NAMALWA (cell line): ENCODE data around the gene STAP2.

Experiments used
- DNase-seq: peaks from one replicate; pipeline ENCODE4 v3.0.0-alpha.2; 2015; ENCODE audit warnings: low spot score

STAP2 gene, protein sequence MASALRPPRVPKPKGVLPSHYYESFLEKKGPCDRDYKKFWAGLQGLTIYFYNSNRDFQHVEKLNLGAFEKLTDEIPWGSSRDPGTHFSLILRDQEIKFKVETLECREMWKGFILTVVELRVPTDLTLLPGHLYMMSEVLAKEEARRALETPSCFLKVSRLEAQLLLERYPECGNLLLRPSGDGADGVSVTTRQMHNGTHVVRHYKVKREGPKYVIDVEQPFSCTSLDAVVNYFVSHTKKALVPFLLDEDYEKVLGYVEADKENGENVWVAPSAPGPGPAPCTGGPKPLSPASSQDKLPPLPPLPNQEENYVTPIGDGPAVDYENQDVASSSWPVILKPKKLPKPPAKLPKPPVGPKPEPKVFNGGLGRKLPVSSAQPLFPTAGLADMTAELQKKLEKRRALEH

DNA sequence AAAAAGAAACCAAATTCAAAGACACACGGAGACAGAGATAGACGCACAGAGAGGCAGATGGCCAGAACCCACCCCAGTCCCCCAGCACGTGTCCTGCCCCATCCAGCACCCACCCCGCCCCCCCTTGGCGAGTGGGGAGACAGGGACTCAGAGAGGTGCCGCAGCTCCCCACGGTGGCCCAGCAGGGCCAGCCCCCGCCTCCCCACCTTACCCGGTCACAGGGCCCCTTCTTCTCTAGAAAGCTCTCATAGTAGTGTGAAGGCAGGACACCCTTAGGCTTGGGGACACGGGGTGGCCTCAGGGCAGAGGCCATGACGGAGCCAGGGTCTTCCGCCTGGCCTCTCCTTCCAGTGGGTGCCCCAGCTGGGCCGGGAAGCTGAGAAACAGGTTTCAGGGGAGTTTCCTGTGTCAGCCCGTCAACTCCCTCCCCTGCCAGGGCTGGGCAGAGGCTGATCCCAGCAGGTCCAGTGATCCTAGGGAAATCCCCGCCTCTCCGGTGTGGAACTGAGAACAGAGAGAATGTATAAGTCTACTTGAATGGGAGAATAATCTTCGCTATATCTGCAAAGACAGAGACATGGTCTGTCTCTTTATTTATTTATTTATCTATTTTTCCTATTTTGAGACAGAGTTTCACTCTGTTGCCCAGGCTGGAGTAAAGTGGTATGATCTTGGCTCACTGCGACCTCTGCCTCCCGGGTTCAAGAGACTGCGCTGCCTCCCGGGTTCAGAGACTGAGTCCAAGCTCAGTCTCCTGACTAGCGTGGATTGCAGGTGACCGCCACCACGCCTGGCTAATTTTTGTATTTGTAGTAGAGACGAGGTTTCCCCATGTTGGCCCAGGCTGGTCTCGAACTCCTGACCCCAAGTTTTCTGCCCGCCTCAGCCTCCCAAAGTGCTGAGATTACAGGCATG lies at the start of gene STAP2:
Gene STAP2 (minus strand): TSS at position 387 of the 915 bp plus-strand sequence. CDS start 74 bp downstream, at position 313.
- DNase-seq: no peak

DNA sequence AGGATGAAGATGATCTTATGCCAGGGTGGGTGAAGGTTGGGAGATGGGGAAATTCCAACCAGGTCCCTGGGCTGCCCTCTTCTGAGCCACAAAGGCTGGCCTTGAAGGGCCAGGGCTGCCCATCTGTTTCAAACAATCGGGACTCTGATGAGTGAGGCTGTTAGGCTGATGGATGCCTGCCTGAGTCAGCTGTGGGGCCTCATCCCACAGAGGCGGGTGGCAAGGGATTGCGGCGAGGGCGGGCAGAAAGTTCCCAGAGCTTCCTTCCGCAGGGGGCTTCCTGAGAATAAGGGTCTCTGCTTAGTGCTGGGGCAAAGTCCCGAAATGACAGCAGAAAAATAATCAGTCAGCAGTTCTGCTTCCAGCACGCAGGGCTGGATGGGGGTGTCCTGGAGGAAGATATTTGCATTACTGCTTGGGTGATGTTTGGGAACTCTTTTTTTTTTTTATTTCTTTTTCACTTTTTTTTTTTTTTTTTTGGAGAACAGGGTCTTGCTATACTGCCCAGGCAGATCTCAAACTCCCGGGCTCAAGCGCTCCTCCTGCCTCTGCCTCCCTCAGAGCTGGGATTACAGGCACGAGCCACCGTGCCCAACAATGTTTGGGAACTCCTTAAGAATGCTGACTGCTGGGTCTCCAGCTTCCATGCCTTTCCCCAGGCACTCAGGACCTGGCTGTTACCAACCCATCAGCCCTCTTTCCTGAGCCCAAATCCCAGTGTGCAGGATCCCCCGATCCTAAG lies 47.6 kb upstream of the STAP2 start:
- DNase-seq: no peak

DNA sequence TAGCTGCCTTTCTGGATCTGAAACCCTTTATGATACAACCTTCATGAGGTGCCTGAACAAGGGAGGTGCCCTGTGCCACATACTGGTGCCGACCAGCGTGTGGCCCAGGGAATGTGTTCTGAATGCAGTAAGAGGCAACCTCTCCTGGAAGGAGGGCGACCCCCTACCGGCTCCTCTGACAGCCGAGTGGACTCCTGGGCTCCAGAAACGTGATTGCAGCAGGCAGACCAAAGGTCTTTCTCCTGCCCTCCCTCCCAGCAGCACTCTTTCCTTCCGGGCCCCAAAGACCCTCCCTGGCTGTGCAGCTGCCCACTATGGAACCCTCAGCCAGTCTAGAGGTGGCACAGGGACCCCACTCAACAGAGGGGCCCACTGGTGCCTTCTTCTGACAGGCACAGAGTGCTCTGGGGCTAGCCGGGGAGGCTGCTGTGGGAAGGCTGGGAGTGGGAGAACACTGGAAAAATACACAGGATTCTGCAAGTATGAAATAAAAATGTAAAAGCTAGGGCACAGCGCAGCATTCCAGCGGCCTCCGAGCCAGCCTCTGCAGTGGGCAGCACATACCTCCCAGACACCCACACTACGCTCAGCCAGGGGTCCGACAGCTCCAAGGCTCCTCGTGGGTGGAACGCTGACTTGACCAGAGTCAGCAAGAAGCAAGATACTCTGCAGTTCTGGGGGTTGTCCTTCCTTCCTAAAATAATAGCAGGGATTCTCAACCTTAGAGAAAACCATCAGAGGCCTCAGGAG lies 46.8 kb upstream of the STAP2 start:
- DNase-seq: no peak

DNA sequence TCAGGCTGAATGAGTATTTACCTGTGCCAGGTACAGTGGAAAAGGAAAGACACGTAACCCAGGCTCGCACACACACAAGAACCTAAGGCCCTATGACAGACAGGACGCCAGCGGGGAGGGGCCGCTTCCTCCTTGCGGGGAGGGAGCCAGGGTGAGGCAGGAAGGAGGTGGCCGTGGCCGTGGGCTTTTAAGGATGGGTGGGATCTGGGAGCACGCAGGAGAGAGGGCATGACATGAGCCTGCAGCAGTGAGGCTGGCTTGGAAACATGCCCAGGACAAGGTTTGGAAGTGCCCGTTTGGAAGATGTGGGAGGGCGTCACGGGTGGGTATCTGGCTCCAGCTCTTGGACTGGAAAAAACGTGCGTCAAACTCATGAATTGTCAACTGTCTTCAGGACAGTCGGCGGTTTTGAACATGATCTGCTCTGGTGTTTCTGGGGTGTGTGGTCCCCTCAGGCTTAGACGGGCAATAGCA lies 41.7 kb upstream of the STAP2 start:
- peak; percentile 39 for DNase-seq

DNA sequence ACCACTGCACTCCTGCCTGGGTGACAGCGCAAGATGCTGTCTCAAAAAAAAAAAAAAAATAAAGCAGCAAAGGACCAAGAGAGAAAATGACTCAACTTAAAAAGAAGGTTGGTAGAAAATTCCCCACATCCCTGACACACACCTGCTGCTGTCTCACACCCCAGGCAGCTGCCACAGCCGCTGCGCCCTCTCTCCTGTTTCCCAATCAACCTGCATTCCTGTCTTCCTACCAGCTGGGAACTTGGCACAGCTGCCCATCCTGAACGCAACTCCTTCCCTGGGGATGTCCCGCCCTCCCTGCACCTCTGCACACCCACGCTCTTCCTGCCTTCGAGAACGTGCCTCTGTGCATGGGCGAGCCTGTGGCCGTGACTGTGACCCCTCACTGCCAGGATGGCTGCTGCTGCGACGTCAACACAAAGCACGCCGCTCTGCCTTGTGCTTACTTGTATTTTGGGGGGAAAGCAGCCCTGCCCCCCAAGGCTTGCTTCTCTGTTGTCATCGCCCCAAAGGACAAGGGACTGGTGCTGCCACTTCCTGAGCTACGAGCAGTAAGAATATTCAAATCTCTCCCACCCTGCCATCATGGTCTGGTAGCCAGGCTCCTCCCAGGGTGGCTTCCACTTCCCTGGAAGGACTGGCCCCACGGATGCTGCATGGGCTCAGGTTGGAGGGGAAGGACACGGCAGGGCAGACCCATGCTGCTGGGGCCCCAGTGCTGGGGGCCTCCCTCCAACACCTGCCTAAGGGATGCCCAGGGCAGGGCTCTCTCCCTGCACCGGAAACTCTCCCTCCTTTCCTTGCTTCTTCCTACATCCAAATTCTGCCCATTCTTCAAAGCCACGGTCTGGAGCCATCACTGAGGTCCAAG lies 41.0 kb upstream of the STAP2 start:
- DNase-seq: peak; percentile 31

DNA sequence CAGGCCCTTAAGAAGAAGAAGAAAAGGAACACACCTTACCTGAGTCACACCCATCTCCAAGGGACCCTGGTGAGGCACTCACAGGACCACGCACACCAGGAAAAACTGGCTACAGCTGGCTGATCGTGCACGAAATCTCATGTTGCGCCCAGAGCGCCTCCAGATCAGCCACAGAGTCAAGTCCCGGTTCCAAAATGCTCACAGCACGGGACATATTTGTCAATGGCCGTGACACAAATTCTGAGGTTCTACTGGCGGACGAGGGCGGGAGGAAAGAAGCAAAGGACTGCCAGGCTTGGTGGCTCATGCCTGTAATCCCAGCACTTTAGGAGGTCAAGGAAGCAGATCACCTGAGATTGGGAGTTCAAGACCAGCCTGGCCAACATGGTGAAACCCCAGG lies 40.3 kb upstream of the STAP2 start:
- DNase-seq: no peak

DNA sequence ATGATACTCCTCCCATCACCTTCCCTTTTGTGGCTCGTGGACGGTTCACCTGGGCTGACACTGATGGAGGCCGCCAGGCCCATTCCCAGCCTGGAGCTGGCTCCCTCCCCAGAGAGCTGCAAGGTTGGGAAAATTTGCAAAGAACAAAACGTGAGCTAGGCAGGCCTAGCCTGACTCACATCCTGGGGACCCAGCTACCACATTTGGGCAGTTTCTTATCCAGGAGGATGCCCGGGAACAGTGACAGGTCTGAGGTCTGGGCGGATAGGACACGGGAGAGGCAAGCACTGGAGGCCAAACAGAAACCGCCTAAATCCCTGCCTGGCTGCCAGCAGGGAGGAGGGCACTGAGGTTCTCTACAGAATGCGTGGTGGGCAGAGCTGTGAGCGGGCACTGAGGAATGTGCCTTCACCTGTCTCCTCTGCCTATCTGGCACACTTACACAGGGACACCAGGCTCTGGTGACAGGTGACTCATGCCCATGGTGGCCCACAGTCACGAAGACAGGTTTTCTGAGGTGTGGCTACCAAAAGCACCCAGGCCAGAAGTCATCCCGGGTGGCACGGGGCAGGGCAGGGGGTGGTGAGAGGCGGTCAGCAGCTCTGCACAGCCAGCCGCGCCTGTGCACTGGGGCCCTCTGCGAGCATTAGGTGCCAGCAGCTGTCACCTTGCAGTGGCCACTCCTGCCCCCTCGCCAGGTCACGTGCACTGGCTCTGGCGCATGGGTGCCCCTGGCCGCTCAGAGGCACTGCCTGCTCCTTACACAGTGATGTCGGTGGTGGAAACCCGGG lies 38.6 kb upstream of the STAP2 start:
- no peak for DNase-seq

DNA sequence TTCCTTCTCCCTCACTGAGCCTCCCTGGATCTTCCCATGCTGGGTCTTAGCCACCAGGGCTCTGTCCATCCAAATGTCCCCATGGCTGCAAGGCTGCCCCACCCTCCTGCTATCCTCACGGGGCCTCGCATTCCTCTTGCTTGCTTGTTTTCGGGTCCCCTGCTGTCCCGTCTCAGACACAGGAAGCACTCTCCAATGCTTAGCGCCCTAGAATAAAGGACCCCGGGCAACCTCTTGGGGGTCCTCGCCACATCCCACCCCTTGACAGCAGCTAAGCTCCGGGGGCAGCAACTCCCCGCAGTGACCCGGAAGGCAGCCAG lies 38.0 kb upstream of the STAP2 start:
- no peak for DNase-seq

DNA sequence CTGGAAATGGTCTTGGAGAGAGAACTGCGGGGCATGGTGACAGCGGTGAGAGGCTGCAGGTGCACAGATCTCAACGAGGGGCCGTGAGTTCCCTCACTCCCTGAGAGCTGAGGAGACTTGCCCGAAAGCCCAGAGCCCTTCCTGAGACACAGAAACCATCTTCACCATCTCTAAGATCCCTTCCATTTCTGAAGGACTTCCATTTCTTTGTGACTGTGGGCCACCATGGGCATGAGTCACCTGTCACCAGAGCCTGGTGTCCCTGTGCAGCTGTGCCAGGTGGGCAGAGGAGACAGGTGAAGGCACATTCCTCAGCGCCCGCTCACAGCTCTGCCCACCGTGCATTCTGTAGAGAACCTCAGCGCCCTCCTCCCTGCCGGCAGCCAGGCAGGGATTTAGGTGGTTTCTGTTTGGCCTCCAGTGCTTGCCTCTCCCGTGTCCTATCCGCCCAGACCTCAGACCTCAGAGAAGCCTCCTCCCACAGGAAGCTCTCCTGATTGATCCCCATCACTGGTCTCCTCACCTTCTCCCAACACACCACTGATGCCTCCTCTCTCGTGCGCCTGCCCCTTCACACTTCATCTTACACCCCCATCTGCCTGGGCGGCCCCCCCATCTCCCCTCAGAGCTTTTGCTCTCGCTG lies 37.5 kb upstream of the STAP2 start:
- DNase-seq: no peak

DNA sequence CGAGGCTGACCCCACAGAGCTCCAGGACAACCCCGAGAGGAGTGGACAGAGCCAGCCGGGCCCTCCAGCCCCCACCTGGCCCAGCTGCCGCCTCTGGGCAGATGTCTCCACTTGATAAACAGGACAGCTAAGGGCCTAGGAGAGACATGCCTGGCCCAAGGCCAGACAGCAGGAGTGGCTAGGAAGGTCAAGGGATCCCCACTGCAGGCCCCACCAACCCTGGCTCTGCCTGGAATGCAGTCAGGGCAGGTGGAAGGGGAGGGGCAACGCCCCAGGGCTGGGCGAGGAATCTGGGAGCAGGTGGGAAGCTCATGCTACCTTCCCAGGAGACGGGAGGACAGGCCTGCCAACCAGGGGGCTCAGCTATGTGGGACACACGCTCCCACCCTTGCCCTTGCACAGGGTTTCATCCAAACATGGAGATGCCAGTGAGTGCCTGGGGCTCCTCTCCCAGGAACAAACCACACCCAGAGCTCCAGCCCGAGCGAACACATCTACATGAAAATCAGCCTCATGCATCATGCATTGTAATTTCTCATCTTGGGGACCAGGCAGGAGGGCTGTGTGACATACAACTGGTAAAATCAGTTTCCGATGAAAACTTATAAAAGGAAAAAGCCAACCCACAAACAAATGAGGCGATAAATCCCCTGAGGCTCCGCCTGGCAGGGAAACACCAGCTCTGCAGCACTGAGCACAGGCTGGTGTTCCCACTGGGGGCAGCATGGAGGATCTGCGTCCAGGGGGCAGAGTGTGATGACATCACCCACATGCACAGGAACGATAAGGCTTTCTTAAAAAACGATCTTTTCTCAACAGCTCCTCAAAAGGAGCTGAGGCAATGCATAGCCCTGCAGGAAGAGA lies 36.8 kb upstream of the STAP2 start:
- peak; percentile 88 for DNase-seq

DNA sequence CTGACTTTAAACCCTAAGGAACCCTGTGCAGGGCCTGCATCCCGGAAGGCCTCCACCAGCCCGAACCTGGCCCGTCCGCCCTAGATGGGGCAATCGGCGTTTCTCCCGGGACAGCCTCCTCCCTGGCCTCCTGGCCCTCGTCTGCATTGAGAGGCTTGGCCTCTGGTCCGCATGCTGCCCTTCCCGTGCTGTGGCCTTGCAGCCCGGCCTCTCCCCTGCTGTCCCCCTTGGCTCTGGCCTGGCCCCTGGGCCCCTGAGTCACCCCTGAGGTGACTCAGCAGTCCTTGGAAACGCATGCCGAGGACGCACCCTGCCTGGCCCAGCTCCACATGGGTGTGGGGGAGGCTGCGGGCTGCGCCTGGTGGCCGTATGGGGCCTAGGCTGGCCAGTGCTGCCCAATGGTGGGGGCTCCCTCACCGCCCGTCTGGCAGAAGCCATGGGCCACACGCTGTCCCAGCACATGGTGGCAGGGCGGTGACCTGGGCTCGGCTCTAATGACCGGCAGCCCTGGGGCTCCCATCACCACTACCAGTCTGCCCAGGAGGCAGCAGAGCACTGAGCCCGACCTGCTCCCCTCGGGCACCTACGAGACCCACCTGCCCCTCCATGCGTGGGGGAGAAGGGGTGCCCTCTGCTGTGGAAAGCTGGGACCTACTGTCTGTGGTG lies 36.0 kb upstream of the STAP2 start:
- no peak for DNase-seq

DNA sequence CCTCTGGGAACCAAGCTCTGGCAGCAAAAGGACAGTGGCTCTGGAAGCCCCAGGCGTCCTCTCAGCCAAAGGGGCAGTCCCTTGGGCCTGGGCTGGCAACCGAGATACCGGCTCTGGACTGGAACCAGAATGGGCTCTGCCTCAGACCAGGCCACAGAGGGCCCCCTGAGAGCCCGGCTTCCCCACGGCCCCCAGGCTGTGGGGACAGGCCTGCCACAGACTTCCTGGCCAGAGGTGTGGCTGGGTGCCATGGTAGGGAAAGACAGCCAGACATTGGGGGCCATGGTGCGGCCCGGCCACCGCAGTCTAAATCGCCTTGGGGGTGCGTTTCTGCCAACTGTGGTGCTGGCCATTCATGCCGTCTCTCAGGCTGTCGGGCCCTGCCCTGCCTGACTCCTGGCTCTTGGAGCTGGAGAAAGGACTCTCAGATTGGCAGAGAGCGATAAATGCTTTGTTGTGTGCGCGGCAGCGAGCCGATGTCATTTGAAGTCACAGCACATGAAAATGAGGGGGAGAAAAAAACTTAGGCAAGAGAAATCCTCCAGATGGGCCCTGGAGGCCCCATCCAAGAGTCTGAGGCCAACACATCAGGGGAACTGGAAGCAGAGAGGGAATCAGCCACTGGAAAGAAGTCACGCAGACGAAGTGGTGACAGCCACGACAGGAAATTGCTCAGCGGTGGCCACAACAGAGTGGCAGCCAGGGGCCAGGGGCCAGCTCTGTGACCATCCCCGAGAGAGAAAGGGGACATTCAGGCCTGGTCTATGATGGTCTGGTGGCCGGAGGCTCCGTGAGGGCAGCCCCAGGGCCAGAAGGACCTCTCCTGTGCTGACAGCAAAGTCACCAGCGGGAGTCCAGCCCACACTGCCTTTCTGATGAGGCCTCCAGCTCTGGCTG lies 35.2 kb upstream of the STAP2 start:
- DNase-seq: no peak

DNA sequence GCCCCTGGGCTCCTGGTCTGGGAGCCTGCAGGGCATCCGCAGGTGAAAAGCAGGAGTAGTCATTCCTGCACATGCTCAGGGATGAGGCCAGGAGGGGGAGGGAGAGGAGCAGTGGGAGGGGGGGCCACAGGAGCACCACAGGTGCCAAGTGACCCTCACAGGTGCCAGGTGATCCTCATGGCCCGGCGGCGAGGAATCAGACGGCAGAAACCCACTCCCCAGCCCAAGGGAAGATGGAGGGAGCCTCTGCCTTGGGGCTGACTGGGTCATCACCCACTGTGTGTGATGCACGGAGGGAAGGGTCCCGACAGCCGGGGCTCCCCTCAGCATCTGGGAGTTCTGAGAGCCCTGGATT lies 34.4 kb upstream of the STAP2 start:
- no peak for DNase-seq

DNA sequence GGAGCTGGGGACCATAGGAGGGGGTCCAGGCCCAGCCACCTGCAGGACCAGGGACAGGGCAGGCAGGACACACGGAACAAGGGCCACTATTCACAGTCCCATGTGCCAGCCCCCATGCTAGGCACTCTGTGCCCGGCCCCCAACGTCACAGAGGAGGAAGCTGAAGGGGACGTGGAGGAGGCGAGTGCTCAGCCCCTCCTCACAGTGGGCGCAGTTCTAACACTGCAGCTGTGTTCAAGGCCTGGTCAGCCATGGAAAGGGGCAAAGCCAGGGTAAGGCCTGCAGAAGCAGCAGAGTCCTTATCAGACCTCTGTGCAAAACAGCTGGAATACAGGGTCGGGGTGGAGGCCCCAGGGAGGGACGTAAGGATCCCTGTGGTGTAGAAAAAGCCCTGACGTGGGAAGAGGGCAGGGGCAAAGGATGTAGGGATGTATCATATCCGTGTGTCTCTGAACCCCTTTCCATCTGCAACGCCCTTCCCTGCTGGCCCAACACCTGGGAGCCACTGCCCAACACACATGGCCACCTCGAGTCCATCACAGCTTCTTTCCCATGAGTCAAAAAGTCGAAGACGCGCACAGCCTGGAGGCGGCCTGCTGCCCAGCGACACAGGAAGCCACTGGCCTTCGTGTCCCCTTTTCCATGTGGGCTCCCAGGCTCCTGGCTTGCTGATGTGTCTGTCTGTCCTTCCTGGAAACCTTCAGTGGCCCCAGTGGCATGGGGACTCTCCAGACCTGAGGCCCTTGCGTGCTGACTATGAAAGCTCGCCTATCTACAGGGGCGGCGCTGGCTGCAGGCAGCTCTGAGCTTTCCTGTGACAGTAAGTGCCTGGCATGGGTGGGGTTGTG lies 33.8 kb upstream of the STAP2 start:
- no peak for DNase-seq

DNA sequence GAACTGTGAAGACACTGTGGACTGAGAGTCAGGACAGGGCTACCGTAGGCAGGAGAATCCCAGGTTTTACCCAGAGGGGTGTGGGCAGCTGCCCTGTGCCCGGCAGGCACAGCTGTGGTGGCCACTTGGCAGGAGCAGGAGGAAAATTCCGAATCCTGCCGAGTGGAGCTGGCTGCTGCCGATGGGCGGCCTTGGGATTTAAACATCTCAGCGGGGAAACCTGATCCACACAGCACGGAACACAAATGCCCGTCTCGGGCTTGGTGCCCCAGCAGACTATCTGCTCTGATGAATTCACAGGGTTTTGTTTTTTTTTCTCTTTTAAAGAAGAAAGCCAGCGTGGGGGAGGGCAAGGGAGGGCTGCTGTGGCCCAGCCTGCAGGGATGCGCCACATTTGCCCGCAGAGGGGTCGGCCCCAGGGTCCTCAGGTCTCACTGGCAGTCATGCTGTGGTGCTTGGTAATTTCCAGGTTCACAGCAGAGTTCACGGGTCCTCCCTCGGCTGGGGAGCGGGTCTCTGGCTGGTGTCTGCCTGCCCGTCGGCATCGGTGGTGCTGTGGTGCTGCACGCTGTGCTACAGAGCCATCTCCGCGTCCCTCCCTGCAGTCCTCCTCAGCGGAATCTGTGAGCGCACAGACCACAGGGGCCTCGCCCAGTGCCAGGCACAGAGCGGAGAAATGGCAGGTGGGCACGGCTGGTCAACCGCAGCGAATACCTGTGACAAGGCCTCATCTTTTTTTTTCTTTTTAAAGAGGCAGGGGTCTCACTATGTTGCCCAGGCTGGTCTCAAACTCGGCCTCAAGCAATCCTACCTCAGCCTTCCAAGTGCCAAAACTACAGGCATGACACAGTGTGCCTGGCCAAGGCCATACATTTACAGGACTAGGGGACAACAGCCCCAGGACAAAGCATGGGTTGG lies 32.9 kb upstream of the STAP2 start:
- no peak for DNase-seq
